ENCODE results near the gene TCEAL3.

The TCEAL3 gene, protein sequence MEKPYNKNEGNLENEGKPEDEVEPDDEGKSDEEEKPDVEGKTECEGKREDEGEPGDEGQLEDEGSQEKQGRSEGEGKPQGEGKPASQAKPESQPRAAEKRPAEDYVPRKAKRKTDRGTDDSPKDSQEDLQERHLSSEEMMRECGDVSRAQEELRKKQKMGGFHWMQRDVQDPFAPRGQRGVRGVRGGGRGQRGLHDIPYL

DNA sequence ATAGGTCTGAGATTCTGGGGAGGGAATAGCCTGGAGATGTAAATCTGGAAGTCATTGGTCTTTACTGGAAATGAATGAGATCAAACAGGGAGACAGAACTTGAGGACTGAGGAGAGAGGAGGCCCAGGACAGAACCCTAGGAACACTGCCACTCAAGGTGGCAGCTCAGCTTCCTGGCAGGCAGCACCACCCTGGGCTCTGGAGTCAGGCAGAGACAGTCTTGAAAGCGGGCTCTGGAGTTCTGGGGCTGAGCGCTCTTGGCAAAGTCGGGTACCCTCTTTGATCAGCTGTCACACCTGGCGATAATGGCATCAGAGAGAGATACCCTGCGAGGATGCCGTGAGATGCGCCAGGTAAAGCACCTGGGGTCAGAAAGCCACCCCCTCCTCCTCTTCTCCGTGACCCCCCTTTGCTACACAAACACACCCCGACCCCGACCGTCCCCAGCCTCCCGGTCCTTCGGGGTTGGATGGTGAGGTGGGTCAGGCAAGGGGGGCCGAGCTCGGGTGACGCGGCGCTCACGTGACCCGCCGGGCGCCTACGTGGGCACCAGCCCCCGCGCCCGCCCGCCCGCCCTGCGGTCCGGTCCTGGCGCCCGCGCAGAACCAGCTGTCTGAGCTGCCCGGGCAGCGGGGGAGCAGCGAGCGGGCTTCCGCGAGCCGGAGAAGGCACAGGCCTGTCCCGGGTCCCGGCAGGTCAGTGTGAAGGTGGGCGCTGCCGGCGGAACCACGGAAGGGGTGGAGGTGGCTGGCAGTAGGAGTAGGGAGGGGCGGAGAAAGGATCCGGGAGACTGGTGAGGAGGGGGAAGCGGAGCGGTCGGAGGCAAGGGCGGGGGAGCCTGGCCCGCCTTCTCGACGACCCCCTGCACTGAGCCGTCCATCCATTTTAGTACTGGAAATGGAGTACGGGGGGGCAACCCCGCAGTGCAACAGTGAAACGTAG lies at the start of gene TCEAL3:
TSS of gene TCEAL3 (plus strand) at position 600 of the 942 bp plus-strand sequence. CDS start 1,102 bp downstream, outside the sequence.
- H3K27ac ChIP-seq: peak within 1 kb of the TSS; percentile 40; the same call in 1 of the 2 replicates
- no peak for TF ChIP-seq CTCF (conservative IDR thresholded peaks at IDR 0.05)

GRCh38 chrX:103560256-103560655 lies 47.5 kb upstream of the TCEAL3 start:
- no peak overlapping the region for H3K27ac ChIP-seq
- TF ChIP-seq CTCF (conservative IDR thresholded peaks at IDR 0.05): no peak

DNA sequence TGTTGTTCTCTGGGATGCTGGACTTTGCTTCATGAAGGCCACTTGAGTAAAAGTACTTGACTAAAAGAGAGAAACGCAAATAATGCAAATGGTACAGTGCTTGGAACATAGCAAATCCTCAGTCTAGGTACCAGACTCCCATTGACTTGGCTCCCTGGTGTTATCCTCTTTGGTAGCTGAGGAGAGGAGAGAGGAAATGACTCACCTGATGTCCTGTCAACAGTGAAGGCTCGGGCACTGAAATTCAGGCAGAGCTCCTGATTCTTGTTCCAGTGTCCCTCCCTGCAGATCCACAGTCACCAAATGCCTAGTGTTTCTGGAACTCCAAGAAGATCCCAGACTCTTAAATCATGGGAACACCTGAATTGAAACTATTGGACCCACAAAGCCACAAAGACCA lies 45.0 kb upstream of the TCEAL3 start:
- H3K27ac ChIP-seq: no peak overlapping the region
- TF ChIP-seq CTCF (conservative IDR thresholded peaks at IDR 0.05): no peak

GRCh38 chrX:103565197-103565596 lies 42.6 kb upstream of the TCEAL3 start:
- H3K27ac ChIP-seq: no peak overlapping the region
- TF ChIP-seq CTCF (conservative IDR thresholded peaks at IDR 0.05): no peak

DNA sequence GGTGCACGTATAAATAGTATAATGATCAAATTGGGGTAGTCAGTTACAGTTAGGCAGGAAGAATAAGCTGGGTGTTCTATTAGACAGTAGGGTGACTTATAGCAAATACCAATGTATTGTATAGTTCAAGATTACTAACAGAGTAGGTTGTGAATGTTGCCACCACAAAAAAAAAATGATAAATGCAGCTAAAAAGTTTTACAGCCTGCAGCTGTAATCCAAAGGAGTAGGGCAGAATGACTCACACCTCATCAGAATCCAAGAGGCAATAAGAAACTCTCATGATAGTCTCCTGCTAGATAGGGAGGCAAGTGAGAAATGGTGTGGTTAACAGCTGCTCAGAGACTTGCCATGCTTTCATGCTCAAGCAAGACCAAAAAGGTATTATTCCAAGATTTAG lies 42.0 kb upstream of the TCEAL3 start:
- no peak for TF ChIP-seq CTCF (conservative IDR thresholded peaks at IDR 0.05)

GRCh38 chrX:103571121-103571520 lies 36.6 kb upstream of the TCEAL3 start:
- no peak overlapping the region for H3K27ac ChIP-seq
- TF ChIP-seq CTCF (conservative IDR thresholded peaks at IDR 0.05): no peak

More for the DNA sequence above, 42.0 kb upstream of the TCEAL3 start:
- no peak overlapping the region for H3K27ac ChIP-seq

DNA sequence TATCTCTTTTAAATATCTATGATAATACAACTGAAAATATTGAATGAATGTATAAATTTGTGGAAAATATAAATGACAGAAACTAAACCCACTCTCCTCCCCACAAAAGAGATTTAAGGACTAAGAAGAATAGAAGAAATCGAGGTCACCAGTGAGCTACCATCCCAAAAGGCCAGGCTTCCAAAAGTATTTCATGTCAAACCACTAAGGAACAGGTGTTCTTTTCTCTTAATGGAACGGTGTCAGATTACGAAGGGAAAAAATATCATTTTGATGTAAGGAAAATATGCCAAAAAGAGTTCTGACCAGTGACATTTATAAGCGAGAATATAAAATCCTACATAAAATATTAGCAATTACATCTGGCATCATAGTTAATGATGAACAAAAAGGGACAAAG lies 36.0 kb upstream of the TCEAL3 start:
- no peak overlapping the region for H3K27ac ChIP-seq
- TF ChIP-seq CTCF (conservative IDR thresholded peaks at IDR 0.05): no peak

Data from VCaP (cell line).